CD8-positive, alpha-beta memory T cell (primary cell): ENCODE measurements around the gene FCF1. TPM values are rescaled to one million over a fixed set of nuclear protein-coding genes. Genes with fewer than 3 reads are reported as not detected.

Experiments used
- CTCF ChIA-PET: fragments of 350-600 bp; sonication (Branson Sonifier 250); formaldehyde crosslinking; loops from one replicate; lab custom pipeline; 2021; ENCODE audit warnings: antibody characterized with exemption; lab: Charles Lee
- POLR2A ChIA-PET: fragments of 350-600 bp; sonication (Branson Sonifier 250); formaldehyde crosslinking; loops from one replicate; lab custom pipeline; 2021; ENCODE audit warnings: antibody characterized with exemption; lab: Charles Lee
- DNase-seq, 5 donors: peaks; one replicate each; pipeline versions ENCODE4 v3.0.0 to v3.0.0-alpha.2; 2020 to 2022; ENCODE audit warnings: mixed read lengths in 1 of 5
- H3K27ac ChIP-seq: one replicate; pipeline ENCODE4 v1.7.0; 2013; ENCODE audit warnings: low read depth, mild to moderate bottlenecking, low read length, moderate library complexity
- H3K27me3 ChIP-seq: 2 replicates; pipeline ENCODE4 v1.7.0; 2013; ENCODE audit warnings: low read length, mild to moderate bottlenecking; ENCODE audit not compliant: insufficient read depth, poor library complexity, severe bottlenecking
- H3K36me3 ChIP-seq: 2 replicates; pipeline ENCODE4 v1.7.0; 2013; ENCODE audit warnings: mild to moderate bottlenecking, low read length, moderate library complexity; ENCODE audit not compliant: insufficient read depth
- H3K4me1 ChIP-seq: 2 replicates; pipeline ENCODE4 v1.7.0; 2013; ENCODE audit warnings: mild to moderate bottlenecking, low read length, moderate library complexity; ENCODE audit not compliant: insufficient read depth
- H3K4me3 ChIP-seq: 2 replicates; pipeline ENCODE4 v1.7.0; 2013; ENCODE audit warnings: mild to moderate bottlenecking, low read length
- H3K9me3 ChIP-seq: 2 replicates; pipeline ENCODE4 v1.7.0; 2013; ENCODE audit warnings: mild to moderate bottlenecking, low read length
- H3K27ac Mint-ChIP-seq, 8 donors: one replicate each; pipeline ENCODE4 v1.8.0; 2020 to 2021; ENCODE audit warnings: mixed read lengths in 8 of 8, mild to moderate bottlenecking in 6 of 8, inconsistent platforms in 3 of 8, moderate library complexity in 3 of 8
- H3K27me3 Mint-ChIP-seq, 2 donors: one replicate each; pipeline ENCODE4 v1.8.0; 2020 to 2021; ENCODE audit warnings: mixed read lengths in 2 of 2, mild to moderate bottlenecking in 1 of 2, moderate library complexity in 1 of 2
- H3K36me3 Mint-ChIP-seq, 3 donors: one replicate each; pipeline ENCODE4 v1.8.0; 2020 to 2021; ENCODE audit warnings: mixed read lengths in 3 of 3, inconsistent platforms in 1 of 3, mild to moderate bottlenecking in 1 of 3
- H3K4me1 Mint-ChIP-seq, 3 donors: one replicate each; pipeline ENCODE4 v1.8.0; 2020 to 2021; ENCODE audit warnings: mixed read lengths in 3 of 3, inconsistent platforms in 1 of 3, mild to moderate bottlenecking in 1 of 3
- H3K4me3 Mint-ChIP-seq, 7 donors: one replicate each; pipeline ENCODE4 v1.8.0; 2020 to 2021; ENCODE audit warnings: mixed read lengths in 7 of 7, mild to moderate bottlenecking in 6 of 7, moderate library complexity in 4 of 7, inconsistent platforms in 2 of 7
- H3K9me3 Mint-ChIP-seq, 5 donors: one replicate each; pipeline ENCODE4 v1.8.0; 2020 to 2022; ENCODE audit warnings: mixed read lengths in 5 of 5, mild to moderate bottlenecking in 3 of 5, moderate library complexity in 2 of 5, inconsistent platforms in 1 of 5
- polyA plus RNA-seq: library from polyadenylated mRNA; unstranded; fragments of 300-500 nt; fragmentation: Illumina TruSeq; gene quantifications from one replicate; pipeline ENCODE4 v1.2.3, GENCODE V29; 2021
- total RNA-seq, 2 experiments: library from RNA; stranded (reverse); gene quantifications; one replicate each; pipeline ENCODE4 v1.2.3, GENCODE V29; 2021

Gene FCF1
- total RNA-seq (10 to 100 TPM; 87.2 to 88.6 TPM), polyA plus RNA-seq (33.0 TPM)

- Mint-ChIP-seq H3K4me3 (peak within 1 kb of the TSS; percentile 87 to 100 (median 98)), H3K36me3 (peaks cover 3 to 37% (median 13%) of the 10 kb centered on the region in 3 donors), H3K27me3 (peaks cover 0 to 2% of the 10 kb centered on the region in 2 donors), H3K27ac (peak within 1 kb of the TSS; percentile 84 to 100 (median 99)), H3K9me3 (no peaks in the 10 kb centered on the region), H3K4me1 (peaks cover 50 to 79% (median 76%) of the 10 kb centered on the region in 3 donors)
- no peaks in the 10 kb centered on the region for H3K9me3 ChIP-seq
- POLR2A ChIA-PET = interaction anchor here (0.5 to 2.2 kb wide), 4 partner anchors 21 to 95 kb away, joined by 3 to 5 read pairs (median 4); partner anchors contain the start of gene YLPM1
- DNase-seq = peak; percentile 67 to 89 (median 82)
- peak within 1 kb of the TSS; percentile 91 for H3K4me3 ChIP-seq
- peaks cover 24% of the 10 kb centered on the region for H3K4me1 ChIP-seq
- CTCF ChIA-PET = interaction anchor here (2.0 kb wide), 1 partner anchor 104 kb away, joined by 6 read pairs; no protein-coding TSS in a partner anchor
- peak within 1 kb of the TSS; percentile 87 for H3K27ac ChIP-seq
- peaks cover 20% of the 10 kb centered on the region for H3K36me3 ChIP-seq
- H3K27me3 ChIP-seq = no peaks in the 10 kb centered on the region
Measured at GRCh38 chr14:74712499-74713394, at the start of gene FCF1, which contains the start of gene AREL1. FCF1 (plus strand) TSS chr14:74713144; CDS start chr14:74713198, 54 bp downstream. AREL1 (minus strand) TSS chr14:74713080; CDS start chr14:74685615, 27,465 bp downstream.

DNA sequence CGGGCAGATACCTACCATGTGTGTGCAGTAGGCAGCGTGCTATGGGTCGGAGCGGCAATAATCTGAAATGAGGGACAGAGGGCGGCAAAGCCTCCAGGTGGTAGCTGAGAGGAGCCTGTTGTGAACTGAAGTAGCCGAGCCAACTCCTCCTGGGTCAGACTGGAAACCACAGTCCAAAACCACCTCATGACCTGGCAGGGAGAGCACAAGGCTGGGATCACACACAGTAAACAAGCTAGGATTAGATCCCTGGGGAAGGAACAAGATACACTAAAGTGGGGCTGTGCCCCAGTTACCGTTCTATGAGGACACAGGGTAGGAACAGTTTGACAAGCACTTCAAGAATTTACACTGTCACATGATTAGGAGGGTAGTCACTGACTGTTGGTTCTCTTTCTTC is 49.1 kb upstream of the FCF1 start:
- Mint-ChIP-seq H3K4me3 (no peak overlapping the region), H3K27ac (no peak overlapping the region), H3K27me3 (no peaks in the 10 kb centered on the region), H3K36me3 (peaks cover 9 to 88% (median 42%) of the 10 kb centered on the region in 3 donors), H3K4me1 (no peaks in the 10 kb centered on the region), H3K9me3 (no peaks in the 10 kb centered on the region)
- Histone ChIP-seq H3K4me3 (no peak overlapping the region), H3K27ac (no peak overlapping the region), H3K27me3 (no peaks in the 10 kb centered on the region), H3K9me3 (no peaks in the 10 kb centered on the region), H3K4me1 (no peaks in the 10 kb centered on the region), H3K36me3 (peaks cover 28% of the 10 kb centered on the region)
- POLR2A ChIA-PET = no interaction called here
- CTCF ChIA-PET = no interaction called here
- no peak for DNase-seq

DNA sequence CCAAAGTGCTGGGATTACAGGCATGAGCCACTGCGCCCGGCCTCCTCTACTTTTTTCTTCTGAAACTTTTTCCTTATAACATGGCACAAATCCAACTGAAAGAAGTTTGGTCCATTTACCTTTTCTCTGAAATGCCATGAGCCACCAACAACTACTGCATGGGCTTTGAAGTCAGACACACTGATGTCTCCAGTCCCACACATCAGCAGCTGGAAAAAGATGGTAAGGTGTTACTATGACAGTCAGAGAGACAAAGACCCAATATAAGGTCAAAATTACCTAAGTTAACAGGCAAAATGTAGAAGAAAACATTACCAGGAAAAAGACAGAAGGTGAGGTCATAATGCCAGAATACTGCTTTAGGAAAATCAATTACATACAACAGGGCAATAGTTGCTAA is 48.2 kb upstream of the FCF1 start:
- no peaks in the 10 kb centered on the region for H3K27me3 Mint-ChIP-seq
- no peak overlapping the region for H3K4me3 Mint-ChIP-seq
- ChIA-PET POLR2A (no interaction called here), CTCF (interaction anchor here (1.3 kb wide), 1 partner anchor 56 kb away, joined by 5 read pairs; no protein-coding TSS in a partner anchor)
- Histone ChIP-seq H3K4me1 (no peaks in the 10 kb centered on the region), H3K27me3 (no peaks in the 10 kb centered on the region), H3K4me3 (no peak overlapping the region), H3K36me3 (peaks cover 28% of the 10 kb centered on the region), H3K27ac (no peak overlapping the region), H3K9me3 (no peaks in the 10 kb centered on the region)
- H3K9me3 Mint-ChIP-seq = no peaks in the 10 kb centered on the region
- peak overlapping the region in 1 of 8 donors; percentile 29 for H3K27ac Mint-ChIP-seq
- no peak for DNase-seq
- H3K4me1 Mint-ChIP-seq = no peaks in the 10 kb centered on the region
- H3K36me3 Mint-ChIP-seq = peaks cover 9 to 92% (median 45%) of the 10 kb centered on the region in 3 donors

DNA sequence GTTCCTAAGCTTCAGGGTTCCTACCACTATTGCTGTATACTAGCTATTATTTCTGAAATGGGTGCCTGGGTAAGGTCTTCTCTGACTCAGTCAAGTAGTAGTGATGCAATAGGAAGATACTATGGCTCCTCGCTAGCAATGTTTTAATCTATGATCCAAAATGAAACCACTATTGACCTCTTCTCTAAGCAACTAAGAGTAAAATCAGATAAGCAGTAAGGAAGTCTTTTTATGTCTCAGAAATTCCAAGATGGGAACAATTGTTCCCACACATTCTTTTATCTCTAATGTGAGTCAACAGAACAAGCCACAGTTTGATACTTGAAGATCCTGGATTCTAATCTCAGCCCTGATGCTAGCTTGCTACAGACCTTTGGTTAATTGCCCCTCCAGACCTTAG is 45.2 kb upstream of the FCF1 start:
- H3K4me3 ChIP-seq = no peak overlapping the region
- Mint-ChIP-seq H3K9me3 (no peaks in the 10 kb centered on the region), H3K27ac (peak overlapping the region in 1 of 8 donors; percentile 72), H3K27me3 (no peaks in the 10 kb centered on the region), H3K4me1 (peaks cover 0 to 2% (median 0%) of the 10 kb centered on the region in 3 donors), H3K36me3 (peaks cover 13 to 92% (median 52%) of the 10 kb centered on the region in 3 donors), H3K4me3 (no peak overlapping the region)
- no peaks in the 10 kb centered on the region for H3K4me1 ChIP-seq
- no peaks in the 10 kb centered on the region for H3K9me3 ChIP-seq
- ChIA-PET POLR2A (no interaction called here), CTCF (interaction anchor here (1.0 to 3.6 kb wide), 3 partner anchors 50 to 59 kb away, joined by 3 to 13 read pairs (median 6); partner anchors contain the start of gene LTBP2)
- H3K36me3 ChIP-seq = peaks cover 41% of the 10 kb centered on the region
- no peak overlapping the region for H3K27ac ChIP-seq
- DNase-seq = no peak
- no peaks in the 10 kb centered on the region for H3K27me3 ChIP-seq

DNA sequence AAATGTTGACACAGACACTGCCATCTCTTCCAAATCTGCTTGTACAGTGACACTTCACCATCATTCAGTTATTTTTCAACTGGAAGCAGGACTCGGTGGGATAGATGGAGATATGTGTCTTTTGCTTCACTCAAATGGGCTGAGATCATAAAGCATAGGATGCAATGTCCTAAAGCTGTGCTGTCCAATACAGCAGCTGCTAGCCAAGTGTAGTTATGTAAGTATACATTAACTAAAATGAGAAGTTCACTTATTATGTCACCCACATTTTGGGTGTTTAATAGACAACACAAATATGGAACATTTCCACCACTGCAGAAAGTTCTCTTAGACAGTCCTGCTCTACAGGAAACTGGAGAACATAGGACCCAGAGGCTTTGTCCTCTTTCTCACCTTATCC is 43.7 kb upstream of the FCF1 start:
- H3K36me3 Mint-ChIP-seq = peaks cover 13 to 92% (median 50%) of the 10 kb centered on the region in 3 donors
- no peaks in the 10 kb centered on the region for H3K27me3 Mint-ChIP-seq
- no peaks in the 10 kb centered on the region for H3K9me3 Mint-ChIP-seq
- Histone ChIP-seq H3K27me3 (no peaks in the 10 kb centered on the region), H3K36me3 (peaks cover 38% of the 10 kb centered on the region), H3K9me3 (no peaks in the 10 kb centered on the region), H3K4me3 (no peak overlapping the region), H3K27ac (no peak overlapping the region), H3K4me1 (no peaks in the 10 kb centered on the region)
- no peak overlapping the region for H3K4me3 Mint-ChIP-seq
- no peak overlapping the region for H3K27ac Mint-ChIP-seq
- CTCF ChIA-PET = interaction anchor here (0.8 to 3.6 kb wide), 2 partner anchors 51 to 57 kb away, joined by 3 to 13 read pairs; partner anchors contain the start of gene LTBP2
- POLR2A ChIA-PET = no interaction called here
- no peak for DNase-seq
- H3K4me1 Mint-ChIP-seq = peaks cover 0 to 2% (median 0%) of the 10 kb centered on the region in 3 donors

GRCh38 chr14:74669846-74670245 is 43.1 kb upstream of the FCF1 start:
- no peaks in the 10 kb centered on the region for H3K4me1 ChIP-seq
- Mint-ChIP-seq H3K27me3 (no peaks in the 10 kb centered on the region), H3K4me3 (peak overlapping the region in 1 of 7 donors; percentile 18), H3K27ac (peak overlapping the region in 2 of 8 donors; percentile 22 to 54), H3K36me3 (peaks cover 13 to 92% (median 51%) of the 10 kb centered on the region in 3 donors), H3K4me1 (peaks cover 0 to 2% (median 0%) of the 10 kb centered on the region in 3 donors), H3K9me3 (no peaks in the 10 kb centered on the region)
- ChIA-PET CTCF (interaction anchor here (3.0 to 3.6 kb wide), 2 partner anchors 57 to 61 kb away, joined by 8 to 13 read pairs; partner anchors contain the start of gene LTBP2), POLR2A (no interaction called here)
- H3K27ac ChIP-seq = no peak overlapping the region
- no peak overlapping the region for H3K4me3 ChIP-seq
- no peaks in the 10 kb centered on the region for H3K9me3 ChIP-seq
- DNase-seq = no peak
- no peaks in the 10 kb centered on the region for H3K27me3 ChIP-seq
- H3K36me3 ChIP-seq = peaks cover 38% of the 10 kb centered on the region

DNA sequence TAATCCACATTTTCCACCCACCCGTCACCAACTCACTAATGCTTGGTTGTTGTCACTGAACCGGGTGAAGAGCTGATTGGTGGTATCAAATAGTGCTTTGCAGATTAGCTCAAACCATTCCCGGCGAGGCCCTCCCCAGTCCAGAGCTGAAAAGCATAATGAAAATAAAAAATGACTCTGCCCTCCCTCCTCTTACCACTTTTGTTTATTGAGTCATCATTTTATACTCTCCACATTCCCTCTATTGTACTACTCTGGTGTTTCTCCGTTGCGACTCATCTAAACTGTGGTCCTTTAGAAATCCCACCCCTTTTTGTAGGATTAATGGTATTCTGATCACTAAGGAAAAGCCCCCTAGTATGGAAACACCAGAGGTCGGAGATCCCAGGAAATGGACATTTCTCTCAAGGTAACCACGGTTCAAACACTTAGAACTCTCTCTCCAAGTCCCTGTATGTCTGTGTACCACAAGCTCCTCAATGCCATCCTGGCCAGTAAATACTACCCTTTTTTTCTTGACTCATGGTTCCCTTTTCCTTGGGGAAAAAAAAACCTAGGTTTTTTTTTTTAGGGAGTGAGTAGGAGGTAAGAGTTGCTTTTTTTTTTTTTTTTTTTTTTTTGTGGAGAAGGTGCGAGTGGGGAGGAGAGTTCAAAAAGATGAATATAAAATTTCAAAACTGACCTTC is 42.1 kb upstream of the FCF1 start:
- Histone ChIP-seq H3K27me3 (no peaks in the 10 kb centered on the region), H3K27ac (no peak overlapping the region), H3K36me3 (peaks cover 47% of the 10 kb centered on the region), H3K9me3 (no peaks in the 10 kb centered on the region), H3K4me1 (no peaks in the 10 kb centered on the region), H3K4me3 (no peak overlapping the region)
- POLR2A ChIA-PET = interaction anchor here (0.6 kb wide), 1 partner anchor 52 kb away, joined by 7 read pairs; no protein-coding TSS in a partner anchor
- Mint-ChIP-seq H3K9me3 (no peaks in the 10 kb centered on the region), H3K4me3 (no peak overlapping the region), H3K4me1 (peaks cover 0 to 2% (median 0%) of the 10 kb centered on the region in 3 donors), H3K27ac (peak overlapping the region in 1 of 8 donors; percentile 37), H3K36me3 (peaks cover 13 to 92% (median 51%) of the 10 kb centered on the region in 3 donors), H3K27me3 (no peaks in the 10 kb centered on the region)
- CTCF ChIA-PET = interaction anchor here (1.5 to 3.0 kb wide), 2 partner anchors 58 to 62 kb away, joined by 4 to 8 read pairs; partner anchors contain the start of gene LTBP2
- no peak for DNase-seq
